Psoas muscle (tissue), 8 donors: ENCODE measurements around the gene PPP4R3B. TPM values are rescaled to one million over a fixed set of nuclear protein-coding genes. Genes with fewer than 3 reads are reported as not detected.

ENCODE experiments used
- ATAC-seq, 4 donors: fragments of 200-7000 bp; cut with Tn5 transposase; one replicate each; pipeline ENCODE4 v1.9.1; 2020; ENCODE audit warnings: moderate library complexity in 3 of 4, mild to moderate bottlenecking in 2 of 4
- DNase-seq, 2 donors: peaks; one replicate each; pipeline ENCODE4 v3.0.0-alpha.2; 2020
- H3K27ac ChIP-seq: fragments of 200-600 bp; one replicate; pipeline ENCODE4 v1.8.0; 2022
- H3K27me3 ChIP-seq, 3 donors: fragments of 200-600 bp in 1 of 3; one replicate each; pipeline versions ENCODE4 v1.6.1 to v1.8.0; 2013 to 2022; ENCODE audit warnings: low read length in 2 of 3, mild to moderate bottlenecking in 2 of 3, moderate library complexity in 1 of 3; ENCODE audit not compliant: insufficient read depth in 3 of 3
- H3K36me3 ChIP-seq, 2 donors: fragments of 200-600 bp in 1 of 2; one replicate each; pipeline versions ENCODE4 v1.6.1 to v1.8.0; 2013 to 2022; ENCODE audit warnings: low read depth in 1 of 2, mild to moderate bottlenecking in 1 of 2, moderate library complexity in 1 of 2; ENCODE audit not compliant: insufficient read depth in 1 of 2
- H3K4me1 ChIP-seq: fragments of 200-600 bp; one replicate; pipeline ENCODE4 v1.8.0; 2022
- H3K4me3 ChIP-seq: fragments of 200-600 bp; one replicate; pipeline ENCODE4 v1.8.0; 2022; ENCODE audit warnings: mild to moderate bottlenecking
- H3K9me3 ChIP-seq: fragments of 200-600 bp; one replicate; pipeline ENCODE4 v1.8.0; 2022
- CTCF ChIP-seq: fragments of 200-600 bp; IDR thresholded peaks from one replicate; pipeline ENCODE4 v1.8.0; 2022; ENCODE audit warnings: antibody characterized with exemption
- WGBS, 3 donors: extraction: QIAGEN DNeasy Blood & Tissue Kit; methylation state at CpG; one replicate each; pipeline versions ENCODE4 v1.1.6 to v1.1.7; 2013; 5-methylcytosine and 5-hydroxymethylcytosine counted together
- intact Hi-C, 2 donors: fragments of 100-400 bp; cut with DNase I; formaldehyde crosslinking; loops; one replicate each; pipeline versions ENCODE4 v1.11.0 to v1.14.2; 2022
- polyA plus RNA-seq, 3 donors: library from polyadenylated mRNA; stranded (reverse); fragments of 200-250 nt; gene quantifications; one replicate each; pipeline ENCODE4 v1.2.3, GENCODE V29; 2013
- total RNA-seq, 4 donors: library from RNA; stranded (reverse); fragmentation: NEBNext Ultra II Directional in 2 of 4; extraction: Animal tissue kit (Norgen Biotek cat#: 25700) in 2 of 4; gene quantifications; one replicate each; pipeline versions ENCODE4 v1.2.1 to v1.2.4, GENCODE V29; 2021 to 2023
- donor health status: healthy with polysubstance abuse.
- donor health status: DM: no; HTN: no; CAD: no; lungs with moderate emphysema.
- donor health status: Bipolar disorder and iron deficiency.
- donor health status: healthy.
- donor health status: DM: yes; HTN: yes; CAD: no.
- donor health status: DM: no; HTN: no; CAD: no.
- donor health status: DM: no; HTN: no; CAD: no.
- donor health status: DM: yes; HTN: yes; CAD: no.

PPP4R3B gene
- total and polyA plus RNA-seq, 7 donors, result 11.8 to 32.8 (median 21.0) TPM

GRCh38 chr2:55519938-55520885, 97.2 kb downstream of the PPP4R3B start:
- no peak for DNase-seq
- intact Hi-C loops, result loop anchor here (5.0 to 10.0 kb wide), 2 partner anchors 95 to 98 kb away; no protein-coding TSS in a partner anchor

GRCh38 chr2:55518841-55519165, 98.6 kb downstream of the PPP4R3B start:
- H3K4me3 ChIP-seq, result peak overlapping the region; percentile 92
- WGBS, 3 donors, result 21 to 32% (median 31%) methylated on average over 9 of the region's 9 CpGs
- intact Hi-C loops, result loop anchor here (5.0 to 10.0 kb wide), 2 partner anchors 94 to 97 kb away; no protein-coding TSS in a partner anchor
- no peak for DNase-seq
- H3K36me3 ChIP-seq, result peaks cover 0 to 7% of the 10 kb centered on the region in 2 donors
- H3K27ac ChIP-seq, result peak overlapping the region; percentile 86
- peaks cover 6% of the 10 kb centered on the region for H3K4me1 ChIP-seq
- no peaks in the 10 kb centered on the region for H3K27me3 ChIP-seq
- H3K9me3 ChIP-seq, result no peaks in the 10 kb centered on the region
- peak in 2 of 4 donors; percentile 3 to 23 for ATAC-seq
- no peak for TF ChIP-seq CTCF

More at GRCh38 chr2:55519938-55520885, 97.2 kb downstream of the PPP4R3B start:
- Histone ChIP-seq H3K36me3 (peaks cover 0 to 21% of the 10 kb centered on the region in 2 donors), H3K9me3 (no peaks in the 10 kb centered on the region), H3K27ac (peak overlapping the region; percentile 86), H3K27me3 (no peaks in the 10 kb centered on the region), H3K4me1 (peaks cover 6% of the 10 kb centered on the region), H3K4me3 (peak overlapping the region; percentile 92)
- TF ChIP-seq CTCF, result no peak
- ATAC-seq, result peak; percentile 8 to 39 (median 17)
- WGBS, 3 donors, result 2 to 5% (median 4%) methylated on average over 31 to 35 of the region's 35 CpGs

GRCh38 chr2:55511508-55512124, 105.8 kb downstream of the PPP4R3B start:
- Histone ChIP-seq H3K9me3 (no peaks in the 10 kb centered on the region), H3K4me1 (no peaks in the 10 kb centered on the region), H3K27ac (no peak overlapping the region), H3K36me3 (no peaks in the 10 kb centered on the region), H3K4me3 (no peak overlapping the region), H3K27me3 (no peaks in the 10 kb centered on the region)
- TF ChIP-seq CTCF, result peak; percentile 8
- intact Hi-C loops, result loop anchor here in 1 of 2 donors (10.0 kb wide), 1 partner anchor 87 kb away; no protein-coding TSS in a partner anchor
- ATAC-seq, result no peak
- 36 to 37% (median 36%) methylated on average over 7 of the region's 7 CpGs for WGBS, 3 donors
- DNase-seq, result no peak

GRCh38 chr2:55502590-55503141, 114.8 kb downstream of the PPP4R3B start:
- Histone ChIP-seq H3K4me1 (no peaks in the 10 kb centered on the region), H3K36me3 (no peaks in the 10 kb centered on the region), H3K27me3 (no peaks in the 10 kb centered on the region), H3K4me3 (no peak overlapping the region), H3K9me3 (no peaks in the 10 kb centered on the region), H3K27ac (no peak overlapping the region)
- TF ChIP-seq CTCF, result no peak
- DNase-seq, result no peak
- intact Hi-C loops, result no loop called here
- WGBS, 3 donors, result 85 to 87% (median 86%) methylated on average over 9 of the region's 9 CpGs
- no peak for ATAC-seq
